Muscle layer of duodenum (tissue), 2 donors: ENCODE measurements around the gene TRMT10C.
"Not testable (repeated sequence)": the region's sequence is repeated elsewhere in the genome, so short reads cannot be mapped to it uniquely, and the experiment has no call there.

Source experiments
- H3K27ac ChIP-seq: one replicate; pipeline ENCODE4 v1.7.0; 2013; ENCODE audit warnings: mild to moderate bottlenecking, low read length
- H3K27me3 ChIP-seq: one replicate; pipeline ENCODE4 v1.7.0; 2013; ENCODE audit warnings: low read depth, mild to moderate bottlenecking, control low read depth, low read length
- H3K36me3 ChIP-seq, 2 donors: one replicate each; pipeline ENCODE4 v1.7.0; 2013; ENCODE audit warnings: low read length in 2 of 2, control low read depth in 1 of 2, mild to moderate bottlenecking in 1 of 2; ENCODE audit not compliant: insufficient read depth in 2 of 2, control insufficient read depth in 1 of 2
- H3K4me1 ChIP-seq, 2 donors: one replicate each; pipeline ENCODE4 v1.7.0; 2013; ENCODE audit warnings: low read length in 2 of 2, mild to moderate bottlenecking in 2 of 2, control low read depth in 1 of 2, moderate library complexity in 1 of 2; ENCODE audit not compliant: insufficient read depth in 2 of 2, control insufficient read depth in 1 of 2
- H3K4me3 ChIP-seq, 2 donors: one replicate each; pipeline ENCODE4 v1.7.0; 2013; ENCODE audit warnings: low read length in 2 of 2, low read depth in 1 of 2, mild to moderate bottlenecking in 1 of 2
- H3K9me3 ChIP-seq, 2 donors: one replicate each; pipeline ENCODE4 v1.7.0; 2013; ENCODE audit warnings: low read length in 2 of 2, control low read depth in 1 of 2, mild to moderate bottlenecking in 1 of 2; ENCODE audit not compliant: control insufficient read depth in 1 of 2
- donor health status: healthy.

The TRMT10C gene

DNA sequence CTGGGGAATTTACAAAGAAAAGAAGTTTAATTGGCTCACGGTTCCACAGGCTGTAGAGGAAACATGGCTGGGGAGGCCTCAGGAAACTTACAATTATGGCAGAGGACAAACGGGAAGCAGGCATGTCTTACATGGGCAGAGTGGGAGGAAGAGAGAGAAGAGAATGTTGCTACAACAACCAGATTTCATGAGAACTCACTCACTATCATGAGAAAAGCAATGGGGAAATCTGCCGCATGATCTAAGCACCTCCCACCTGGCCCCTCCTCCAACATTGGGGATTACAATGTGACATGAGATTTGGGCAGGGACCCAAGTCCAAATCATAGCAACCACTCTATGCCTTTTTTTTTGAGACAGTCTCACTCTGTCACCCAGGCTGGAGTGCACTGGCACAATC lies 41.1 kb downstream of the TRMT10C start:
- H3K4me1 ChIP-seq, result no peaks in the 10 kb centered on the region
- H3K27ac ChIP-seq, result no peak overlapping the region
- no peaks in the 10 kb centered on the region for H3K27me3 ChIP-seq
- no peaks in the 10 kb centered on the region for H3K9me3 ChIP-seq
- H3K4me3 ChIP-seq, result no peak overlapping the region
- no peaks in the 10 kb centered on the region for H3K36me3 ChIP-seq

DNA sequence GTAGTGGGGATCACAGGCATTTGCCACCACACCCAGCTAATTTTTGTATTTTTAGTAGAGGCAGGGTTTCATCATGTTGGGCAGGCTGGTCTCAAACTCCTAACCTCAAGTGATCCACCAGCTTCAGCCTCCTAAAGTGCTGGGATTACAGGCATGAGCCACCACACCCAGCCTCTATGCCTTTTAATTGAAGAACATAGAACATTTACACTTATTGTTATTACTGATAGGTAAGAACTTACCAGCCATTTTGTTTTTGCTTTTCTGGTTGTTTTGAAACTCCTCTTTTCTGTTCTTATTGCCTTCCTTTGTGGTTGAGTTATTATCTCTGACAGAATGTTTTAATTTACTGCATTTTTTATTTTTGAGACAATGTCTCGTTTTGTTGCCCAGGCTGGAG lies 41.5 kb downstream of the TRMT10C start:
- Histone ChIP-seq H3K36me3 (no peaks in the 10 kb centered on the region), H3K27me3 (no peaks in the 10 kb centered on the region), H3K4me3 (no peak overlapping the region), H3K27ac (no peak overlapping the region), H3K9me3 (no peaks in the 10 kb centered on the region), H3K4me1 (no peaks in the 10 kb centered on the region)

DNA sequence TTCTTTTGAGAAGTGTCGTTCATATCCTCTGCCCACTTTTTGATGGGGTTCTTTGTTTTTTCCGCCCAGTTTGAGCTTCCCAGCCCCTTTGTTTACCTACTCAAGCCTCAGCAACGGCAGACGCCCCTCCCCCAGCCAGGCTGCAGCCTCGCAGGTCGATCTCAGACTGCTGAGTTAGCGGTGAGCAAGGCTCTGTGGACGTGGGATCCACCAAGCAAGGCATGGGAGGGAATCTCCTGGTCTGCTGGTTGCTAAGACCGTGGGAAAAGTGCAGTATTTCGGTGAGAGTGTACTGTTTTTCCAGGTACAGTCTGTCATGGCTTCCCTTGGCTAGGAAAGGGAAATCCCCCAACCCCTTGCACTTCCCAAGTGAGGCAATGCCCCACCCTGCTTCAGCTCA lies 43.7 kb downstream of the TRMT10C start:
- H3K27ac ChIP-seq, H3K27me3 ChIP-seq, H3K4me1 ChIP-seq, H3K36me3 ChIP-seq, H3K9me3 ChIP-seq, H3K4me3 ChIP-seq: not testable (repeated sequence)

DNA sequence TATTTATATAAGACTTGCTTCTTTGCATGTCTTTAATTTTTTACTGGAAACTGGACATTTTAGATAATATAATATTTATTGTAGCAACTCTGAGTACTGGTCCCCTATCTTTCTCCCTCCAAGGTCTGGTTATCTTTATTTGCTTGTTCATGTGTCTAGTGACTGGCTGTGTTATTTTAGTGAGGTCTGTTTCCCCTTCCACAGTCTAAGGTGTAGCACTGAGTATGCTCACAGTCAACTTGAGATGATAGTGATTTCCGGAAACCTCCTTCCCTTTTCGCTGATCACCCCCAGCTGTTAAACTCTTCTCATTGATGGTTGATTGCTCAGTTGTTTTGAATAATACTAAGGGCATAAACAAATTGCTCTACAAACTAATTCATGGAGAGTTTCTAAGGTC lies 49.4 kb downstream of the TRMT10C start:
- Histone ChIP-seq H3K27ac (no peak overlapping the region), H3K27me3 (no peaks in the 10 kb centered on the region), H3K4me1 (no peaks in the 10 kb centered on the region), H3K9me3 (no peaks in the 10 kb centered on the region), H3K4me3 (no peak overlapping the region), H3K36me3 (no peaks in the 10 kb centered on the region)

DNA sequence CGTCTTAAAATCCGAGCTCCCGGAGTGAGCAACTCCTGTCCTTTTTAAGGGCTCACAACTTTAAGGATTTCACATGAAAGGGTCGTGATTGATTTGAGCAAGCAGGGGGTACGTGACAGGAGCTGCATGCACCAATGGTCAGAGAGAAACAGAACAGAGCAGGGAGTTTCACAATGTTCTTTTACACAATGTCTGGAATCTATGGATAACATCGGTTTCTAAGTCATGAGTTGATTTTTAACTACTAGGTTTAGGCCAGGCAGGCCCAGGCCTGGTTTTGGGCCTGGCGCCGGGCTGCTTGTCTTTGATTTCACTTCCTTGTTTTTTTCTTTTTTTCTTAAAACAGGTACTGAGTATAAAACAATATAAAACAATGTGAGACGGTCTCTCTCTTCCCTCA lies 51.3 kb downstream of the TRMT10C start:
- not testable (repeated sequence) for H3K4me3 ChIP-seq

DNA sequence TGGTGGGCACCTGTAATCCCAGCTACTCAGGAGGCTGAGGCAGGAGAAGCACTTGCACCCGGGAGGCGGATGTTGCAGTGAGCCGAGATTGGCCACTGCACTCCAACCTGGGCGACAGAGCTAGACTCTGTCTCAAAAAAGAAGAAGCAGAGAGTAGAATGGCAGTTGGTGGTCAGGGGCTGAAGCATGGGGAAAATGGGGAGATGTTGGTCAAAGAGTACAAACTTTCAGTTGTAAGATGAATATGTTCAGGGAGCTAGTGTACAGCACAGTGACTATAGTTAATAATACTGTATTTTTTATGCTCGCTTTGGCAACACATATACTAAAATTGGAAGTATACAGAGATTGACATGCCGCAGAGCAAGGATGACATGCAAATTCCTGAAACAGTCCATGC lies 53.9 kb downstream of the TRMT10C start:
- no peaks in the 10 kb centered on the region for H3K36me3 ChIP-seq
- H3K4me1 ChIP-seq, result no peaks in the 10 kb centered on the region
- no peak overlapping the region for H3K4me3 ChIP-seq
- H3K27me3 ChIP-seq, result no peaks in the 10 kb centered on the region
- H3K27ac ChIP-seq, result no peak overlapping the region
- no peaks in the 10 kb centered on the region for H3K9me3 ChIP-seq

More for the DNA sequence above, 51.3 kb downstream of the TRMT10C start:
- H3K4me1 ChIP-seq, H3K27ac ChIP-seq, H3K9me3 ChIP-seq, H3K27me3 ChIP-seq, H3K36me3 ChIP-seq: not testable (repeated sequence)
